HG03097 (cell line): ENCODE data around the gene TMEM129.

Source experiments
- ATAC-seq: cut with Tn5 transposase; IDR thresholded peaks from one replicate; pipeline ENCODE4 v1.9.1; 2021; ENCODE audit not compliant: unreplicated experiment, low FRiP score

The TMEM129 gene

GRCh38 chr4:1721003-1721665 lies at the start of gene TMEM129, which contains the start of gene TACC3:
TSS of gene TMEM129 (minus strand) at chr4:1721323. CDS start at chr4:1720837, 486 bp downstream.
TSS of gene TACC3 (plus strand) at chr4:1721521. CDS start at chr4:1723422, 1,901 bp downstream.
- ATAC-seq, result peak; percentile 52

GRCh38 chr4:1770791-1771231 lies 49.7 kb upstream of the TMEM129 start:
- no peak for ATAC-seq

- ATAC-seq, result no peak
These were observed 49.1 kb upstream of the TMEM129 start for GRCh38 chr4:1770245-1770644.

GRCh38 chr4:1769692-1770091 lies 48.6 kb upstream of the TMEM129 start:
- ATAC-seq, result no peak

- no peak for ATAC-seq
These were observed 47.4 kb upstream of the TMEM129 start for GRCh38 chr4:1768367-1769034.

- no peak for ATAC-seq
These were observed 46.7 kb upstream of the TMEM129 start for GRCh38 chr4:1767770-1768366.

- no peak for ATAC-seq
These were observed 46.1 kb upstream of the TMEM129 start for GRCh38 chr4:1767061-1767769.

GRCh38 chr4:1766106-1767060 lies 45.3 kb upstream of the TMEM129 start:
- ATAC-seq, result no peak

GRCh38 chr4:1765409-1766072 lies 44.4 kb upstream of the TMEM129 start:
- no peak for ATAC-seq

GRCh38 chr4:1764670-1765069 lies 43.5 kb upstream of the TMEM129 start:
- ATAC-seq, result no peak

- ATAC-seq, result no peak
These were observed 42.5 kb upstream of the TMEM129 start for GRCh38 chr4:1763550-1764080.

GRCh38 chr4:1763070-1763549 lies 42.0 kb upstream of the TMEM129 start:
- no peak for ATAC-seq

- ATAC-seq, result no peak
These were observed 41.3 kb upstream of the TMEM129 start for GRCh38 chr4:1762264-1763010.

- no peak for ATAC-seq
These were observed 40.1 kb upstream of the TMEM129 start for GRCh38 chr4:1761130-1761689.

GRCh38 chr4:1760521-1761071 lies 39.5 kb upstream of the TMEM129 start:
- no peak for ATAC-seq

GRCh38 chr4:1759818-1760223 lies 38.7 kb upstream of the TMEM129 start:
- no peak for ATAC-seq

- no peak for ATAC-seq
These were observed 38.2 kb upstream of the TMEM129 start for GRCh38 chr4:1759170-1759817.
